Activated CD8-positive, alpha-beta T cell treated with anti-CD3 and anti-CD28 coated beads, Interleukin-2, amount 10 ng/mL, durations not matched to agents 7 days and 5 days (primary cell): ENCODE results near the gene TNFRSF11A. TPM values are rescaled to one million over a fixed set of nuclear protein-coding genes. Genes with fewer than 3 reads are reported as not detected.
A peak's percentile ranks its signal among the peaks of the same experiment; 100 is the strongest.

Source experiments
- ATAC-seq: fragments of 150-1000 bp; cut with Tn5 transposase; one replicate; pipeline ENCODE4 v1.10.0; 2021; ENCODE audit warnings: moderate library complexity
- CTCF ChIA-PET: fragments of 350-600 bp; sonication (Branson Sonifier 250); formaldehyde crosslinking; loops from one replicate; lab custom pipeline; 2021; ENCODE audit warnings: antibody characterized with exemption; lab: Charles Lee
- POLR2A ChIA-PET: fragments of 350-600 bp; sonication (Branson Sonifier 250); formaldehyde crosslinking; loops from one replicate; lab custom pipeline; 2021; ENCODE audit warnings: antibody characterized with exemption; lab: Charles Lee
- DNase-seq: peaks from one replicate; pipeline ENCODE4 v3.0.0-alpha.2; 2020
- H3K27ac Mint-ChIP-seq: one replicate; pipeline ENCODE4 v1.8.0; 2021; ENCODE audit warnings: mild to moderate bottlenecking, mixed read lengths
- H3K27me3 Mint-ChIP-seq: one replicate; pipeline ENCODE4 v1.8.0; 2021; ENCODE audit warnings: low read depth, mixed read lengths
- H3K36me3 Mint-ChIP-seq: one replicate; pipeline ENCODE4 v1.8.0; 2021; ENCODE audit warnings: low read depth, mixed read lengths
- H3K4me1 Mint-ChIP-seq: one replicate; pipeline ENCODE4 v1.8.0; 2021; ENCODE audit warnings: low read depth, mixed read lengths
- H3K4me3 Mint-ChIP-seq: one replicate; pipeline ENCODE4 v1.8.0; 2021; ENCODE audit warnings: mild to moderate bottlenecking, mixed read lengths
- H3K9me3 Mint-ChIP-seq: one replicate; pipeline ENCODE4 v1.8.0; 2022; ENCODE audit warnings: mixed read lengths; ENCODE audit not compliant: insufficient read depth
- total RNA-seq, 2 experiments: library from RNA; stranded (reverse); gene quantifications; one replicate each; pipeline ENCODE4 v1.2.3, GENCODE V29; 2021

Gene TNFRSF11A
- total RNA-seq, 2 experiments from 2014 or later = 4.0 to 4.3 TPM

- Mint-ChIP-seq H3K27me3 (peaks cover 23% of the 10 kb centered on the region), H3K4me3 (no peak overlapping the region), H3K36me3 (no peaks in the 10 kb centered on the region), H3K9me3 (no peaks in the 10 kb centered on the region), H3K27ac (no peak overlapping the region), H3K4me1 (peaks cover 22% of the 10 kb centered on the region)
- no peak for DNase-seq
- no peak for ATAC-seq
- ChIA-PET POLR2A (no interaction called here), CTCF (no interaction called here)
Measured at GRCh38 chr18:62335494-62335893, 10.4 kb downstream of the TNFRSF11A start.

GRCh38 chr18:62336618-62337017 lies 11.5 kb downstream of the TNFRSF11A start:
- CTCF ChIA-PET = no interaction called here
- Mint-ChIP-seq H3K4me1 (peaks cover 13% of the 10 kb centered on the region), H3K36me3 (no peaks in the 10 kb centered on the region), H3K27me3 (peaks cover 16% of the 10 kb centered on the region), H3K4me3 (no peak overlapping the region), H3K9me3 (no peaks in the 10 kb centered on the region), H3K27ac (no peak overlapping the region)
- DNase-seq (no peak), ATAC-seq (no peak)
- POLR2A ChIA-PET = no interaction called here

- Mint-ChIP-seq H3K4me3 (no peak overlapping the region), H3K4me1 (peaks cover 6% of the 10 kb centered on the region), H3K36me3 (no peaks in the 10 kb centered on the region), H3K27me3 (peaks cover 13% of the 10 kb centered on the region), H3K9me3 (no peaks in the 10 kb centered on the region), H3K27ac (no peak overlapping the region)
- DNase-seq (no peak), ATAC-seq (no peak)
- ChIA-PET POLR2A (no interaction called here), CTCF (no interaction called here)
Measured at GRCh38 chr18:62337336-62337735, 12.2 kb downstream of the TNFRSF11A start.

DNA sequence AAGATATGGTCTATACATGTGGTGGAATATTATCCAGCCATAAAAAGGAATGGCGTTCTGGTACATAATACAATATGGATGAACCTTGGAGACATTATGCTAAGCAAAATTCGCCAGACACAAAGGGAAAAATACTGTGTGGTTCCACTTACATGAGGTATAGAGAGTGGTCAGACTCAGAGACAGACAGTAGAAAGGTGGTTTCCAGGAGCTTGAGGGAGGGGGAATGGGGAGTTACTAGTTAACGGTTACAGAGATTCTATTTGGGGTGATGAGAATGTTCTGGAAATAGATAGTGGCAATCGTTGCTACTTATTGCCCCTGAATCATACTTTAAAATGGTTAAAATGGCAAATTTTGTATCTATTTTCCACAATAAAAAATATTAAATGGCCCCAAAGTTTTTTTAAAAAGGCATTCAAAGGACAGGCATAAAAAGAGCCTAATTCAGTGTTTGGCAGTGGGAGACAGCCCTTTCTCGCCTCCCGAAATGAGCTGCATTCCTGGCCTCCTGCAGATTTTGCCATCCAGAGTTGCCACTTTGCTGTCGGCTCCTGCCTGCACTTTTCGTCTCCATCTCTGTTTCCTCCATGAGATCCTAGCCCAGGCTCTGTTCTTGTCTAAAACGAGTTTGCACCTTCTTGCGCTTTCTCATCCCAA lies 13.5 kb downstream of the TNFRSF11A start:
- ChIA-PET CTCF (interaction anchor here (1.1 to 1.6 kb wide), 2 partner anchors 87 to 245 kb away, joined by 4 read pairs; no protein-coding TSS in a partner anchor), POLR2A (no interaction called here)
- DNase-seq (no peak), ATAC-seq (no peak)
- H3K4me1 Mint-ChIP-seq = peaks cover 5% of the 10 kb centered on the region
- H3K27ac Mint-ChIP-seq = no peak overlapping the region
- H3K27me3 Mint-ChIP-seq = peaks cover 9% of the 10 kb centered on the region
- H3K36me3 Mint-ChIP-seq = no peaks in the 10 kb centered on the region
- H3K9me3 Mint-ChIP-seq = no peaks in the 10 kb centered on the region
- no peak overlapping the region for H3K4me3 Mint-ChIP-seq

DNA sequence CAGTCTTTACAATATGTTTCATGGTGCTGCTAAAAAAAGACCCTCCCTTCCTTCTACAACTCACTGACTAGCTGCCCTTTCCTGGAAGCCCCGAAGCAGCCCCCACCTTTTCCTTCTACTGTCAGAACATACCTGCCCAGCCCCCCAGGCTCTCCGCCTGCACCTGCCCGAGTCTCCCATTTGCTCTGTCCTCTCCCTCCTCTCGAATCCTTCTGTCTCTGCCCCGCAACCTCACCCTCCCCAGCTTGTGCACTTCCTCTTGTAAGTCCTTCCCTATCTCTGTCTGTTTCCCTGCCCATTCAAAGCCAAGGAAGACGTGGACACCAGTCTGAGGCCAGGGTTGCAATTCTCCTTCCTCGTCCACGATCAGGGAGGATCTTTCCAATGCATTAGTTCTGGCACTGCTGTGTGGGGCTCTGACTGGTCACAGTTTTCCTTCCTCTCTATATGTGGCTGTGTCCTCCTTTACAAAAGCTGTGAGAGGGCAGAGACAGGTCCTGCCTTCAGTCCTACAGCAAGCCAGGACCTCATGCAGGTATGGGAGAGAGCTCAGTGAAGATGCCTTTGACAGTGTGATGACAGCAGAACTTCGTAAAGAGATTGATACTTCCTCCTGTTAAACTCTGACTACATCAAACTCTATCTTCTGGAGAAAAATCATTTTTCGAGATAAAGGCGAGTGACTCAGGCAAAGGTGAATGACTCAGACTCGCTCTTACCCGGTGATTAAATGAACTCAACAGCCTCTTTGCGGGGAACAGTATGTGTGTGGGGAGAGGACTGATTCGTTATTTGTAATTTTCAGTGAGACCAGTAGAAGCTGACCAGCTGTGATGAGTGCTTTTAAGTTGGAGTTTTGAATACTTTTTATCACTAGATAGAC lies 14.2 kb downstream of the TNFRSF11A start:
- no peak for DNase-seq
- H3K4me1 Mint-ChIP-seq = peaks cover 5% of the 10 kb centered on the region
- H3K4me3 Mint-ChIP-seq = no peak overlapping the region
- H3K27me3 Mint-ChIP-seq = peaks cover 9% of the 10 kb centered on the region
- H3K9me3 Mint-ChIP-seq = no peaks in the 10 kb centered on the region
- POLR2A ChIA-PET = no interaction called here
- CTCF ChIA-PET = interaction anchor here (1.1 to 1.6 kb wide), 3 partner anchors 15 to 244 kb away, joined by 4 read pairs; no protein-coding TSS in a partner anchor
- ATAC-seq = peak; percentile 23
- H3K36me3 Mint-ChIP-seq = no peaks in the 10 kb centered on the region
- no peak overlapping the region for H3K27ac Mint-ChIP-seq

GRCh38 chr18:62340996-62341395 lies 15.9 kb downstream of the TNFRSF11A start:
- CTCF ChIA-PET = no interaction called here
- no peak for DNase-seq
- Mint-ChIP-seq H3K9me3 (no peaks in the 10 kb centered on the region), H3K4me1 (peaks cover 5% of the 10 kb centered on the region), H3K36me3 (no peaks in the 10 kb centered on the region), H3K27ac (no peak overlapping the region), H3K27me3 (peaks cover 15% of the 10 kb centered on the region), H3K4me3 (no peak overlapping the region)
- POLR2A ChIA-PET = no interaction called here
- no peak for ATAC-seq

GRCh38 chr18:62341473-62341872 lies 16.4 kb downstream of the TNFRSF11A start:
- H3K4me1 Mint-ChIP-seq = peaks cover 5% of the 10 kb centered on the region
- DNase-seq (no peak), ATAC-seq (no peak)
- ChIA-PET POLR2A (no interaction called here), CTCF (no interaction called here)
- peaks cover 15% of the 10 kb centered on the region for H3K27me3 Mint-ChIP-seq
- no peak overlapping the region for H3K27ac Mint-ChIP-seq
- H3K9me3 Mint-ChIP-seq = no peaks in the 10 kb centered on the region
- no peak overlapping the region for H3K4me3 Mint-ChIP-seq
- no peaks in the 10 kb centered on the region for H3K36me3 Mint-ChIP-seq

- Mint-ChIP-seq H3K27ac (no peak overlapping the region), H3K4me1 (peaks cover 13% of the 10 kb centered on the region), H3K9me3 (no peaks in the 10 kb centered on the region), H3K36me3 (no peaks in the 10 kb centered on the region), H3K27me3 (peaks cover 15% of the 10 kb centered on the region), H3K4me3 (no peak overlapping the region)
- ChIA-PET CTCF (interaction anchor here (1.3 kb wide), 1 partner anchor 16 kb away, joined by 4 read pairs; no protein-coding TSS in a partner anchor), POLR2A (no interaction called here)
- DNase-seq (no peak), ATAC-seq (no peak)
Measured at GRCh38 chr18:62342884-62343283, 17.8 kb downstream of the TNFRSF11A start.

DNA sequence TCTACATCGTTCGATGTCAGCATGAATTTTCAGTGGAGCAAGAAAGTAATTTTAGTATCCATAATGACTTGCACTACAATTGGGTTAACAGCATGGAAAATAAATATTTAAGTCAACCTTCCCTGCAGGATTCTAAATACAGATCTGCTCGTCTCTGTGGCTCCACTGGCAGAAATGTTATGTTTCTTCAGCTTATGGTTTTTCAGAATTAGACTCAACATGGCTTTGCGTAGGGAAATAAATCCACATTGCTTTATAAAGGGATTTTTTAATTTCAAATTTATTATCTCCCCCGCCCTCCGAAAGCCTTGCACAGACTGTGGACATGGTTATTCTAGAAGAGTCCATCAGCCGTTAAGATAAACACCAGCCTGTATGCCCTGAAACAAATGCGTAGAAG lies 18.2 kb downstream of the TNFRSF11A start:
- peaks cover 15% of the 10 kb centered on the region for H3K27me3 Mint-ChIP-seq
- H3K36me3 Mint-ChIP-seq = no peaks in the 10 kb centered on the region
- ATAC-seq (no peak), DNase-seq (no peak)
- no peaks in the 10 kb centered on the region for H3K9me3 Mint-ChIP-seq
- H3K27ac Mint-ChIP-seq = no peak overlapping the region
- CTCF ChIA-PET = interaction anchor here (1.3 kb wide), 1 partner anchor 16 kb away, joined by 4 read pairs; no protein-coding TSS in a partner anchor
- POLR2A ChIA-PET = no interaction called here
- no peak overlapping the region for H3K4me3 Mint-ChIP-seq
- H3K4me1 Mint-ChIP-seq = peaks cover 13% of the 10 kb centered on the region

DNA sequence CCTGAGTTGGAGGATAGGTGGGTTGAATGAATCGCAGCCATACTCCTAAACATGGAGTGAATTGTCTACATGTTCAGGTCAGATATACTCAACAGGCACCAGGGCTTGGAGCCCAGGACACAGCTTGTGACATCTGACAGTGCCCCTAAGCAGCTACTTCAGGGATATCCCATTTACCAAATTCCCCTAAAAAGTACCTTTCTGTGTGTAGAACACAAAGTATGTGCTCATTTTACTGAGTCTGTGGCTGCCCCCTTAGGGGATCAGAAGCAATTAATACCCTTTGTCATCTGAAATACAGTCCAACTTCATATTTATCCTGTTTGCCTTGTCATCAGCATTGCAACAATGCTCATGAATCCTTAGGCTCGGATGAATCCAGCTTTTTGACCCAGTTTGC lies 20.8 kb downstream of the TNFRSF11A start:
- Mint-ChIP-seq H3K27me3 (peaks cover 9% of the 10 kb centered on the region), H3K4me1 (peaks cover 12% of the 10 kb centered on the region), H3K9me3 (no peaks in the 10 kb centered on the region), H3K36me3 (no peaks in the 10 kb centered on the region), H3K4me3 (no peak overlapping the region), H3K27ac (no peak overlapping the region)
- no peak for ATAC-seq
- ChIA-PET POLR2A (interaction anchor here (1.2 kb wide), 1 partner anchor 75 kb away, joined by 3 read pairs; no protein-coding TSS in a partner anchor), CTCF (interaction anchor here (1.3 kb wide), 1 partner anchor 22 kb away, joined by 3 read pairs; no protein-coding TSS in a partner anchor)
- no peak for DNase-seq

- peaks cover 9% of the 10 kb centered on the region for H3K27me3 Mint-ChIP-seq
- H3K36me3 Mint-ChIP-seq = no peaks in the 10 kb centered on the region
- H3K4me1 Mint-ChIP-seq = peaks cover 12% of the 10 kb centered on the region
- ChIA-PET POLR2A (interaction anchor here (1.2 kb wide), 1 partner anchor 74 kb away, joined by 3 read pairs; no protein-coding TSS in a partner anchor), CTCF (interaction anchor here (1.3 to 1.6 kb wide), 2 partner anchors 21 to 22 kb away, joined by 3 to 4 read pairs; no protein-coding TSS in a partner anchor)
- no peak overlapping the region for H3K4me3 Mint-ChIP-seq
- no peak overlapping the region for H3K27ac Mint-ChIP-seq
- no peak for DNase-seq
- H3K9me3 Mint-ChIP-seq = no peaks in the 10 kb centered on the region
- ATAC-seq = no peak
Measured at GRCh38 chr18:62346333-62347088, 21.4 kb downstream of the TNFRSF11A start.
